ENCODE measurements around the gene GFPT1.
"Not testable (repeated sequence)": the region's sequence is repeated elsewhere in the genome, so short reads cannot be mapped to it uniquely, and the experiment has no call there.

The GFPT1 gene

GRCh38 chr2:69383176-69383812, 3.7 kb downstream of the GFPT1 start:
- DNase-seq, result no peak

GRCh38 chr2:69382547-69382946, 4.5 kb downstream of the GFPT1 start:
- DNase-seq, result no peak

- no peak for DNase-seq
Observed at GRCh38 chr2:69381337-69381737, 5.7 kb downstream of the GFPT1 start.

- no peak for DNase-seq
Observed at GRCh38 chr2:69380072-69380917, 6.7 kb downstream of the GFPT1 start.

- no peak for DNase-seq
Observed at GRCh38 chr2:69376403-69376802, 10.6 kb downstream of the GFPT1 start.

GRCh38 chr2:69375494-69376353, 11.3 kb downstream of the GFPT1 start:
- DNase-seq, result no peak

- no peak for DNase-seq
Observed at GRCh38 chr2:69372767-69373166, 14.3 kb downstream of the GFPT1 start.

GRCh38 chr2:69369802-69370201, 17.2 kb downstream of the GFPT1 start:
- no peak for DNase-seq

GRCh38 chr2:69368588-69368987, 18.4 kb downstream of the GFPT1 start:
- DNase-seq, result no peak

GRCh38 chr2:69359371-69359770, 27.7 kb downstream of the GFPT1 start:
- DNase-seq, result no peak

GRCh38 chr2:69358914-69359313, 28.1 kb downstream of the GFPT1 start:
- DNase-seq, result no peak

- no peak for DNase-seq
Observed at GRCh38 chr2:69356471-69356870, 30.6 kb downstream of the GFPT1 start.

GRCh38 chr2:69354976-69355375, 32.1 kb downstream of the GFPT1 start:
- DNase-seq, result not testable (repeated sequence)

- no peak for DNase-seq
Observed at GRCh38 chr2:69353360-69353759, 33.7 kb downstream of the GFPT1 start.

- DNase-seq, result no peak
Observed at GRCh38 chr2:69348781-69349180, 38.2 kb downstream of the GFPT1 start.

GRCh38 chr2:69345434-69345833, 41.6 kb downstream of the GFPT1 start:
- no peak for DNase-seq

GRCh38 chr2:69344305-69344704, 42.7 kb downstream of the GFPT1 start:
- DNase-seq, result no peak

- no peak for DNase-seq
Observed at GRCh38 chr2:69340101-69340775, 46.8 kb downstream of the GFPT1 start.

GRCh38 chr2:69335311-69335710, 51.7 kb downstream of the GFPT1 start:
- DNase-seq, result no peak

GRCh38 chr2:69333352-69333751, 53.7 kb downstream of the GFPT1 start:
- DNase-seq, result no peak

GRCh38 chr2:69330781-69331180, 56.2 kb downstream of the GFPT1 start:
- no peak for DNase-seq

GRCh38 chr2:69322631-69323030, 64.4 kb downstream of the GFPT1 start:
- no peak for DNase-seq

GRCh38 chr2:69316550-69316949, 70.5 kb downstream of the GFPT1 start:
- no peak for DNase-seq
